ENCODE measurements around the gene HSPA12B. TPM values are rescaled to one million over a fixed set of nuclear protein-coding genes. Genes with fewer than 3 reads are reported as not detected.
A peak's percentile ranks its signal among the peaks of the same experiment; 100 is the strongest.

Gene HSPA12B
- total and polyA plus RNA-seq, 2 of the 13 experiments (the other 11 are each of a cell fraction or from before 2014, with no cell fraction given) = 0.01 TPM; not detected in 1

DNA sequence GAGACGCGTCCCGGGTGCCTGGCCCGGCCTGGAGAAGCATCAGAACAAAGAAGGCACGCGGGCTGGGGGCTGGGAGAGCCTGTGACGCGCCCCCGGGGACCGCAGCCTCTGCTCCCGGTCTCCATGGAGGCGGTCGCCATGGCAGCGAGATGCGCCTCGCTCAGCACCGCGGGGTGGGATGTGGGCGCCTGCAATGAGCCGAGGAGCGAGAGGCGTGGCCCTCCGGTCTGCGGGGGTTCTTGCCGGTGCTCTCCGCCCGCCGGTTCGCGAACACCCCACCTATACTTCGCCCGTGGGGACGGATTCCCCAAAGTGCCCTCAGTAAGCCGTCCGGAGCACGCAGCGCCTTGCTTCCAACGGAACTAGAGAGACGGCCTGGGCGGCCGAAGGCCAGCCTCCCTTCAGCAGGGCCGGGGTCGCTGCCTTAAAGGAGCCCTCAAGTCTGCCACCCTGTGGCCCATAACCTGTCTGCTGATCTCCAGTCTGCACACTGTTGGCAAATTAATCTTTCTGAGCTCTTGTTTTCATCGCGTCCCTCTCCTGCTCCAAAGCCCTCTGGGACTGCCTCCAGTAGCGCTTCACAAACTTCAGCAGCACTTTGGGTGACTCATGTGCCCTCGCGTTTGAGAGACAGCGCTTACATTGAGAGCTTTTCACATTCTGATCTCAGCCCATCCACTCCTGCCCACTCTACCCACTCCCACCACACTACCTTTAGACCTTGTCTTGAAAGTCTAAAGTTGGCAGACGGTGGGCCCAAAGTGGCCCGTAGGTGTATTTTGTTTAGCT is 36.1 kb downstream of the HSPA12B start (continued):
- TF ChIP-seq, protein P1, sequence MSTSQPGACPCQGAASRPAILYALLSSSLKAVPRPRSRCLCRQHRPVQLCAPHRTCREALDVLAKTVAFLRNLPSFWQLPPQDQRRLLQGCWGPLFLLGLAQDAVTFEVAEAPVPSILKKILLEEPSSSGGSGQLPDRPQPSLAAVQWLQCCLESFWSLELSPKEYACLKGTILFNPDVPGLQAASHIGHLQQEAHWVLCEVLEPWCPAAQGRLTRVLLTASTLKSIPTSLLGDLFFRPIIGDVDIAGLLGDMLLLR (CRISPR knock-in tag; IDR thresholded peaks at IDR 0.05) = 0 out of 2 replicates have a peak, but pooled peaks have one; percentile 70
- TF ChIP-seq, protein P2, sequence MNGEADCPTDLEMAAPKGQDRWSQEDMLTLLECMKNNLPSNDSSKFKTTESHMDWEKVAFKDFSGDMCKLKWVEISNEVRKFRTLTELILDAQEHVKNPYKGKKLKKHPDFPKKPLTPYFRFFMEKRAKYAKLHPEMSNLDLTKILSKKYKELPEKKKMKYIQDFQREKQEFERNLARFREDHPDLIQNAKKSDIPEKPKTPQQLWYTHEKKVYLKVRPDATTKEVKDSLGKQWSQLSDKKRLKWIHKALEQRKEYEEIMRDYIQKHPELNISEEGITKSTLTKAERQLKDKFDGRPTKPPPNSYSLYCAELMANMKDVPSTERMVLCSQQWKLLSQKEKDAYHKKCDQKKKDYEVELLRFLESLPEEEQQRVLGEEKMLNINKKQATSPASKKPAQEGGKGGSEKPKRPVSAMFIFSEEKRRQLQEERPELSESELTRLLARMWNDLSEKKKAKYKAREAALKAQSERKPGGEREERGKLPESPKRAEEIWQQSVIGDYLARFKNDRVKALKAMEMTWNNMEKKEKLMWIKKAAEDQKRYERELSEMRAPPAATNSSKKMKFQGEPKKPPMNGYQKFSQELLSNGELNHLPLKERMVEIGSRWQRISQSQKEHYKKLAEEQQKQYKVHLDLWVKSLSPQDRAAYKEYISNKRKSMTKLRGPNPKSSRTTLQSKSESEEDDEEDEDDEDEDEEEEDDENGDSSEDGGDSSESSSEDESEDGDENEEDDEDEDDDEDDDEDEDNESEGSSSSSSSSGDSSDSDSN (CRISPR knock-in tag; IDR thresholded peaks at IDR 0.05) = peak; percentile 83
- TF ChIP-seq ZNF839 (CRISPR knock-in tag; IDR thresholded peaks at IDR 0.05; ENCODE audit: borderline replicate concordance) (peak; percentile 18; the same call in 1 of the 2 replicates), ZBTB42 (CRISPR knock-in tag; IDR thresholded peaks at IDR 0.05) (peak; percentile 74; the same call in 1 of the 2 replicates), RBFOX2 (IDR thresholded peaks at IDR 0.05; ENCODE audit: low read depth, low read length) (peak; percentile 68), AGO1 (IDR thresholded peaks at IDR 0.05; ENCODE audit: low read depth, low read length, poor library complexity, severe bottlenecking) (peak; percentile 39)
- TF ChIP-seq, protein P3, sequence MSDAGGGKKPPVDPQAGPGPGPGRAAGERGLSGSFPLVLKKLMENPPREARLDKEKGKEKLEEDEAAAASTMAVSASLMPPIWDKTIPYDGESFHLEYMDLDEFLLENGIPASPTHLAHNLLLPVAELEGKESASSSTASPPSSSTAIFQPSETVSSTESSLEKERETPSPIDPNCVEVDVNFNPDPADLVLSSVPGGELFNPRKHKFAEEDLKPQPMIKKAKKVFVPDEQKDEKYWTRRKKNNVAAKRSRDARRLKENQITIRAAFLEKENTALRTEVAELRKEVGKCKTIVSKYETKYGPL (CRISPR knock-in tag; IDR thresholded peaks at IDR 0.05) = no peak
- TF ChIP-seq, protein P4, sequence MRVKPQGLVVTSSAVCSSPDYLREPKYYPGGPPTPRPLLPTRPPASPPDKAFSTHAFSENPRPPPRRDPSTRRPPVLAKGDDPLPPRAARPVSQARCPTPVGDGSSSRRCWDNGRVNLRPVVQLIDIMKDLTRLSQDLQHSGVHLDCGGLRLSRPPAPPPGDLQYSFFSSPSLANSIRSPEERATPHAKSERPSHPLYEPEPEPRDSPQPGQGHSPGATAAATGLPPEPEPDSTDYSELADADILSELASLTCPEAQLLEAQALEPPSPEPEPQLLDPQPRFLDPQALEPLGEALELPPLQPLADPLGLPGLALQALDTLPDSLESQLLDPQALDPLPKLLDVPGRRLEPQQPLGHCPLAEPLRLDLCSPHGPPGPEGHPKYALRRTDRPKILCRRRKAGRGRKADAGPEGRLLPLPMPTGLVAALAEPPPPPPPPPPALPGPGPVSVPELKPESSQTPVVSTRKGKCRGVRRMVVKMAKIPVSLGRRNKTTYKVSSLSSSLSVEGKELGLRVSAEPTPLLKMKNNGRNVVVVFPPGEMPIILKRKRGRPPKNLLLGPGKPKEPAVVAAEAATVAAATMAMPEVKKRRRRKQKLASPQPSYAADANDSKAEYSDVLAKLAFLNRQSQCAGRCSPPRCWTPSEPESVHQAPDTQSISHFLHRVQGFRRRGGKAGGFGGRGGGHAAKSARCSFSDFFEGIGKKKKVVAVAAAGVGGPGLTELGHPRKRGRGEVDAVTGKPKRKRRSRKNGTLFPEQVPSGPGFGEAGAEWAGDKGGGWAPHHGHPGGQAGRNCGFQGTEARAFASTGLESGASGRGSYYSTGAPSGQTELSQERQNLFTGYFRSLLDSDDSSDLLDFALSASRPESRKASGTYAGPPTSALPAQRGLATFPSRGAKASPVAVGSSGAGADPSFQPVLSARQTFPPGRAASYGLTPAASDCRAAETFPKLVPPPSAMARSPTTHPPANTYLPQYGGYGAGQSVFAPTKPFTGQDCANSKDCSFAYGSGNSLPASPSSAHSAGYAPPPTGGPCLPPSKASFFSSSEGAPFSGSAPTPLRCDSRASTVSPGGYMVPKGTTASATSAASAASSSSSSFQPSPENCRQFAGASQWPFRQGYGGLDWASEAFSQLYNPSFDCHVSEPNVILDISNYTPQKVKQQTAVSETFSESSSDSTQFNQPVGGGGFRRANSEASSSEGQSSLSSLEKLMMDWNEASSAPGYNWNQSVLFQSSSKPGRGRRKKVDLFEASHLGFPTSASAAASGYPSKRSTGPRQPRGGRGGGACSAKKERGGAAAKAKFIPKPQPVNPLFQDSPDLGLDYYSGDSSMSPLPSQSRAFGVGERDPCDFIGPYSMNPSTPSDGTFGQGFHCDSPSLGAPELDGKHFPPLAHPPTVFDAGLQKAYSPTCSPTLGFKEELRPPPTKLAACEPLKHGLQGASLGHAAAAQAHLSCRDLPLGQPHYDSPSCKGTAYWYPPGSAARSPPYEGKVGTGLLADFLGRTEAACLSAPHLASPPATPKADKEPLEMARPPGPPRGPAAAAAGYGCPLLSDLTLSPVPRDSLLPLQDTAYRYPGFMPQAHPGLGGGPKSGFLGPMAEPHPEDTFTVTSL (CRISPR knock-in tag; IDR thresholded peaks at IDR 0.05; ENCODE audit: borderline replicate concordance) = 0 out of 2 replicates have a peak, but pooled peaks have one; percentile 9
- TF ChIP-seq, protein P5, sequence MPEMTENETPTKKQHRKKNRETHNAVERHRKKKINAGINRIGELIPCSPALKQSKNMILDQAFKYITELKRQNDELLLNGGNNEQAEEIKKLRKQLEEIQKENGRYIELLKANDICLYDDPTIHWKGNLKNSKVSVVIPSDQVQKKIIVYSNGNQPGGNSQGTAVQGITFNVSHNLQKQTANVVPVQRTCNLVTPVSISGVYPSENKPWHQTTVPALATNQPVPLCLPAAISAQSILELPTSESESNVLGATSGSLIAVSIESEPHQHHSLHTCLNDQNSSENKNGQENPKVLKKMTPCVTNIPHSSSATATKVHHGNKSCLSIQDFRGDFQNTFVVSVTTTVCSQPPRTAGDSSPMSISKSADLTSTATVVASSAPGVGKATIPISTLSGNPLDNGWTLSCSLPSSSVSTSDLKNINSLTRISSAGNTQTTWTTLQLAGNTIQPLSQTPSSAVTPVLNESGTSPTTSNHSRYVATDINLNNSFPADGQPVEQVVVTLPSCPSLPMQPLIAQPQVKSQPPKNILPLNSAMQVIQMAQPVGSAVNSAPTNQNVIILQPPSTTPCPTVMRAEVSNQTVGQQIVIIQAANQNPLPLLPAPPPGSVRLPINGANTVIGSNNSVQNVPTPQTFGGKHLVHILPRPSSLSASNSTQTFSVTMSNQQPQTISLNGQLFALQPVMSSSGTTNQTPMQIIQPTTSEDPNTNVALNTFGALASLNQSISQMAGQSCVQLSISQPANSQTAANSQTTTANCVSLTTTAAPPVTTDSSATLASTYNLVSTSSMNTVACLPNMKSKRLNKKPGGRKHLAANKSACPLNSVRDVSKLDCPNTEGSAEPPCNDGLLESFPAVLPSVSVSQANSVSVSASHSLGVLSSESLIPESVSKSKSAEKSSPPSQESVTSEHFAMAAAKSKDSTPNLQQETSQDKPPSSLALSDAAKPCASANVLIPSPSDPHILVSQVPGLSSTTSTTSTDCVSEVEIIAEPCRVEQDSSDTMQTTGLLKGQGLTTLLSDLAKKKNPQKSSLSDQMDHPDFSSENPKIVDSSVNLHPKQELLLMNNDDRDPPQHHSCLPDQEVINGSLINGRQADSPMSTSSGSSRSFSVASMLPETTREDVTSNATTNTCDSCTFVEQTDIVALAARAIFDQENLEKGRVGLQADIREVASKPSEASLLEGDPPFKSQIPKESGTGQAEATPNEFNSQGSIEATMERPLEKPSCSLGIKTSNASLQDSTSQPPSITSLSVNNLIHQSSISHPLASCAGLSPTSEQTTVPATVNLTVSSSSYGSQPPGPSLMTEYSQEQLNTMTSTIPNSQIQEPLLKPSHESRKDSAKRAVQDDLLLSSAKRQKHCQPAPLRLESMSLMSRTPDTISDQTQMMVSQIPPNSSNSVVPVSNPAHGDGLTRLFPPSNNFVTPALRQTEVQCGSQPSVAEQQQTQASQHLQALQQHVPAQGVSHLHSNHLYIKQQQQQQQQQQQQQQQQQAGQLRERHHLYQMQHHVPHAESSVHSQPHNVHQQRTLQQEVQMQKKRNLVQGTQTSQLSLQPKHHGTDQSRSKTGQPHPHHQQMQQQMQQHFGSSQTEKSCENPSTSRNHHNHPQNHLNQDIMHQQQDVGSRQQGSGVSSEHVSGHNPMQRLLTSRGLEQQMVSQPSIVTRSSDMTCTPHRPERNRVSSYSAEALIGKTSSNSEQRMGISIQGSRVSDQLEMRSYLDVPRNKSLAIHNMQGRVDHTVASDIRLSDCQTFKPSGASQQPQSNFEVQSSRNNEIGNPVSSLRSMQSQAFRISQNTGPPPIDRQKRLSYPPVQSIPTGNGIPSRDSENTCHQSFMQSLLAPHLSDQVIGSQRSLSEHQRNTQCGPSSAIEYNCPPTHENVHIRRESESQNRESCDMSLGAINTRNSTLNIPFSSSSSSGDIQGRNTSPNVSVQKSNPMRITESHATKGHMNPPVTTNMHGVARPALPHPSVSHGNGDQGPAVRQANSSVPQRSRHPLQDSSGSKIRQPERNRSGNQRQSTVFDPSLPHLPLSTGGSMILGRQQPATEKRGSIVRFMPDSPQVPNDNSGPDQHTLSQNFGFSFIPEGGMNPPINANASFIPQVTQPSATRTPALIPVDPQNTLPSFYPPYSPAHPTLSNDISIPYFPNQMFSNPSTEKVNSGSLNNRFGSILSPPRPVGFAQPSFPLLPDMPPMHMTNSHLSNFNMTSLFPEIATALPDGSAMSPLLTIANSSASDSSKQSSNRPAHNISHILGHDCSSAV (CRISPR knock-in tag; IDR thresholded peaks at IDR 0.05; ENCODE audit: borderline replicate concordance) = no peak

Data from HepG2 (cell line).